ENCODE results near the gene RBM39.

DNA sequence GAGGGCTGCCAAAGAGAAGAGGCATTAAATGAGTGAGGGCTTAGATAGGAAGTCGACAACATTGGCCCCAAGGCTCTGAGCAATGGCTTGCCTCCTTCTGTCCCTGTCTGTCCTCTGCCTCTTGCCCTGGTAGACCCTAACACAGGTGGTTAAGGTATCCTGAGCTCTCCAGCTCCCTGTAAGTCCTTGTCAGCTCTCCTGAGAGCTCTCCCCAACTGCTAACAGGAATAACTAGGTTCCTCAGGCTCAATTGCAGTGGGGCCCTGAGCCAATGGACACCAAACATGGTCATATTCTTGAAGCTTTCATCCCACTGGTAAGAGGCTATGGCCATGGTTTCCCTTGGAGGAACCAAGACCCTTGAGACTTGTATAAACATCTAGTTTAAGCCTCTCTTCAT lies 72.4 kb downstream of the RBM39 start:
- TF ChIP-seq EZH2 (IDR thresholded peaks at IDR 0.05; ENCODE audit: insufficient read depth, poor library complexity, severe bottlenecking) (no peak), EZH2phosphoT487 (IDR thresholded peaks at IDR 0.05; ENCODE audit: insufficient read depth, low read depth) (no peak)
